Middle frontal gyrus (tissue), 1 donor: ENCODE measurements around the gene GLI3.

Experiments used
- DNase-seq: peaks from one replicate; pipeline ENCODE4 v3.0.0-alpha.2; 2015; ENCODE audit warnings: low spot score; ENCODE audit errors: extremely low spot score

GLI3 gene

DNA sequence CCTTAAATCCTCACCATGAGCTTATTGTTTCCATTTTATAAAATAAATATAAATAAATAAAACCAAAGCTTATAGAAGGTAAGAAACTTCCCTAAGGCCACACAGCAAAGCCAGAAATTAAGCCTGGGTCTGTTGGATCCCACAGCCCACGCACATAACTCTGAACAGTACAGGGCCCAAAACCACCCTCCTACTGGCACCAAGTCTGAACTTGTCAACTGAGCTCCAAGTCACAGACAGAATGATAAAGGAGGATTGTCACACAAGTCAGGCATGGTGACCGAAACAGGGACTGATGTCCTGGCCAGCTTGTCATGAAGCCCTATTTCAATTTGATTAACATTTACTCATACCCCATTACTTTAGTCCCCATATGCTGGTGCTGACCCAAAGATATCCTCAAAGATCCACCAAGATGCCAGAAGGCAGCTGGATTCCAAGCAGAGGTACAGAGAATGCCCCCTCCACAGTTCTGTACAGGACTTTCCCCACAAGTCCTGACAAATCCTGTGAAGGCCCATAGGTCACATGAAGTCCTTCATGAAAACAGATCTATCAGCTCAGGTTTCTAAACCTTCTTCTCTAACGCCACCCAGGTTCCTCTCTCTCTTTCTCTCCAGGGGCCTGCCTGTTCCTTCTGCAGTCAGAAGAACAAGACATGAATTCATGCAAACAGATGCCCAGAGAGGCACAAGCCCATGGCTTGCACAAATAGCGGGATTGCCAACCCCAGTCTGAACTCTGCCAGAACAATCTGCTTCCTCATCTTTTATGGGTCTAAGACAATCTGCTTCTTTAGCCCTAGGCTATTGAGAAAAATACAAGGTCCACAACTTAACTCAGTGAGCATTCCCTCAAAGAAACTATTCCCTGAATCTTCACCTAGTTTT lies 60.9 kb downstream of the GLI3 start:
- DNase-seq: no peak

DNA sequence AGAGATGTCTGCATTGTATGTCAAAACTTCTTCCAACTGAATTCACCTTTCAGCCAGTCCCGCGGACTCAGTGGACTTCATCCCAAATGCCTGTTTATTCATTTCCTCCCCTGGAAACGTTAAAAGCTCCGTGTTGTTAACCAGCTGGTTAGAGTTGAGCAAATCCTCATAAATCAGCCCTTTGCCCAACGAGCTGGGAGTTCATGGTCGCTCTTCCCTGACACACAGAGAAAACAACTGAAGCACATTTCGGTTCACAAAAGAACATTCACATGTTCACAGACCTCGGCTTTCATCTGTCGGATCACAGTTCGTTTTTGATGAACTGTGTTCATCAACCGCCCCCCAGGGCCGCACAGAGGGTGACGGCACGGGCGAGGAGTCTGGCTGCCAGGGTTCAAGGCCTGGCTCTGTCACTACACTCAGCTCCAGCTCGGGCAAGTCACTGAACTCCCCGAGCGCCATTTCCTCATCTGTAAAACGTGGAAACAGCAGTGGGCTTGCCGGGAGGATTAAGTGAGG lies 62.6 kb downstream of the GLI3 start:
- no peak for DNase-seq

DNA sequence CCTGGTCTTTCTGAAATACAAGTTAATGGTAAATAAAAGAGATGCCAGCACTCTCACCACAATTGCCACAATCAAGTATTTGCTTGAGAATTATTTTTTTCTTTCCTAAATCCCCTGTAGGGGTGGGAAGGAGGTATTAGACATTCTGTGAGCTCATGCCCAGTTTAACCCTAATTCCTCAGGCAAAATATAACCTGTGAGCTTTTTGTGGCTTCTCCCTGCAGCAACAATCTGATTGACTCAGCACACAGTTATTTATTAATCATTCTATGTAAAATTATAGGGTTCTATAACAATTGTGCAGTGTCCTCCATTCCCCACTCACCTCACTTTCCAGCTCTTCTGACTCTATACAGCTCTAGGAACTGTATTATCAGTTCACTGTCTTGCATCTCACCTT lies 66.3 kb downstream of the GLI3 start:
- no peak for DNase-seq

DNA sequence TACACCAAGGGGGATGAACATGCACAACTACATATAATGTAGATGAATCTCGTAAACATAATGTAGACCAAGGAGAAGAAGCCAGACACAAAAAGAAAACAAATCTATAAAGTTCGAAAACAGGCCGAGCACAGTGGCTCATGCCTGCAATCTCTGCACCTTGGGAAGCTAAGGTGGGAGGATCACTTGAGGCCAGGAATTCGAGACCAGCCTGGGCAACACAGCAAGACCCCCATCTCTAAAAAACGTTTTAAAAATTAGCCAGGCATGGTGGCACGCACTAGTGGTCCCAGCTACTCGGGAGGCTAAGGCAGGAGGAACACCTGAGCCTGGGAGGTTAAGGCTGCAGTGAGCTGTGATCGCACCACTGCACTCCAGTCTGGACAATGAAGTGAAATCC lies 68.5 kb downstream of the GLI3 start:
- DNase-seq: no peak

DNA sequence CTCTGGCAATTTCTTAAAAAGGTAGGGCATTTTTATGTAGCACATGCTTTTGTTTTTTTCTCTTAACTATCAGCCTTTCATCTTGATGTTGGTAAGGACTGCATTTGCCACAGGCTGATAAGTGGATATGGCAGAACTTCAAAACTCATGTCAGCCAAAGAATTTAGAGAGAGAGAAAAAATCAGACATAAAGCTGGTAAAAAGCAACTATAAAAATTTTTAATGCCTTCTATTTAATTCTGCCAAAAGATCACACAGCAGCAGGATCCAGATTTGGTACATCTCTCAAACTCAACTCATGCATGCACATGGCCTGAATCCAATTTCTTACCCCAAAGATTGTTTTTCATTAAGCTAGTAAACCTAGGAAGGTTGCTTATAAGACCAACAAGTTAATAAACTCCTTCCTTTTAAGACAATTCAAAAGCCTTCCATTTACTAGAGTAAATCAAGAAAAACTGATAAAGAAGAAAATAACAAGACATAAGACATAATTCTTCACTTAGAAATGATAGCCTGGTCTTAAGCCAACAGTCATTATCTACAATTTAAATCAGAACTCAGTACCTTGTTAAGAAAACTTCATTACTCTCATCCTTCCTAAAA lies 69.3 kb downstream of the GLI3 start:
- DNase-seq: no peak

DNA sequence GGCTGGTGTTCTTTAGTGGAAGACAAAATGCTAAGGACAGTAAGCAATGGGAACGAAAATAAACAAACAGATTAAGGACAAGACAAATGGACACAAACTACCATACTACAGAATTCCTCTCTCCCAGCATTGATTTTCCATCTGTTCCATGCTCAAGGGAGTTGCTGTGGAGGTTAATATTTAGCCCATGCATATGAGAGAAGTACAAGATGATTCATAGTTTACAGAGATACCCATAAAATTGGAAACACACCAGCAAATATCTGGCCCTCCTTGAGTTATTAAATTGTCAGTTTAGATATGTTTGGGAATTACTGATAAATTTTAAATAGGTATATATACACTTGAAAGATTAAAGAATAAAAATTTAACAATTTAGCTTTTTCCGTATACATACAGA lies 69.8 kb downstream of the GLI3 start:
- DNase-seq: no peak

DNA sequence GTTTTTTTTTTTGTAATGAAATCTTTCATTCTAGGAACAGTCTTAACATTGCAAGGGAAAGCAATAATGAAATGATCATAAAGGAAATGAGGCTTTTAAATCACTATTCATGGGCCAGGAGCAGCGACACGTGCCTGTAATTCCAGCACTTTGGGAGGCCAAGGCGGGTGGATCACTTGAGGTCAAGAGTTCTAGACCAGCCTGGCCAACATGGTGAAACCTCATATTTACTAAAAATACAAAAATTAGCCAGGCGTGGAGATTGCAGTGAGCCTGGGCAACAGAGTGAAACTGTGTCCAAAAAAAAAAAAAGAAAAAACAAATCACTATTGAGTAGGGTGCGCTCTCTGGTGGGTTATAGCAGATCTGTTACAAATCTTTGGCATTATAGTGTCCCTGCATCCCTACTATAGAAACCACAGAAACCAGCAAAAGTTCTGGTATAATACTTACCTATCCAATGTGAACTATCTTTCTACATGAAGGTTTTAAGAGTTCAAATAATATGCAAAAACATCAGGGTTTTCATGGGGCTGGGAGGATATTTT lies 72.1 kb downstream of the GLI3 start:
- DNase-seq: no peak

DNA sequence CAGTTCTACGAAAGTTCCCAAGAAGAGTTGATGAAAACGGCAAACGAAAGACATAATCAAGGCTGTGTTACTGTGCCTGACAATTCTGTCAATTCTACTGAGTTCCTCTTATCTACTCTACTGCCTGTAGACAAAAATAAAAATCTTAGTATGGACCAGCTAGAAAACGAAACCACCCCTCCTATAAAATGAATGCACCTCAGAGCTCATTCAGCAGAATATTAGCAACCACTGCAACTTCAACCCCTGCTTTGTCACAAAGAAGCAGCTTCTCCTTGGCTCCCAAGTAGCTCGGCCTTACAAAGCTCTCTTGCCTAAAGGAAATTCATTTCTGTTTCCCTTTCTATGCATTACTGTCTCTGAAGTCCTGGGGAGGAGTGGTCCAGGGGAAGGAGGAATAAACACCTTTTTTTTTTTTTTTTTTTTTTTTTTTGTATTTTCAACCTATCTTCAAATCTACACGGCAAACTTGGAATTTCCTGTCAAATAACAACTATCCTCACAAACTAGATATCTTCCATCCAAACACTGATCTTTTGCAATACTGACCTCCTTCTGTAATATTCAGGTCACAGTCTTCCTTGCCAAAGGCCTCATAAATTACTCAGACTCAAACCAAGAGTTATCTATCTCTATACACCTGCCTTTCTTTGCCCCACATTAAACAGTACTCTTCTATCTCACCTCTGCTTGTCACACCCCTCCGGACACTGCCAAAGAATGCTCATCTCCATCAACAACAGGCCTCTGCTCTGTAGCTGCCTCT lies 74.3 kb downstream of the GLI3 start:
- DNase-seq: no peak

DNA sequence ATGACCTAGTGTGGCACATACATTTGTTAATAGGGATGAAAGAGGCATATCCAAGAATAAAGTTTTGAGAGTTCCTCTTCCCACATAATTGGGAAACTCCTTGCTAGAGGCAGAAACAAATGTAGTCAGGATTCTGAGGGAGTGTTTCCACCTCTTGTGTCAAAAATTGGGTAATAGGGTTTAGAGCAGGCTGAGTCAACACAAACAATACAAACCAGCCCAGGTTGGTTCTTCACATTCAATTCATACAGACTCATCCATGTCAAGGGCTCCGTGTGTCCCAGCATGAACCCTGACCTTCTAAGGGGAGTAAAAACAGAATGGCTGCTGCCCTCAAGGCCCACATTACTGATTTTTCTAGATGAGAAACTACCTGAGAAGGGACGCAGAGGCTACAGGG lies 75.3 kb downstream of the GLI3 start:
- no peak for DNase-seq

DNA sequence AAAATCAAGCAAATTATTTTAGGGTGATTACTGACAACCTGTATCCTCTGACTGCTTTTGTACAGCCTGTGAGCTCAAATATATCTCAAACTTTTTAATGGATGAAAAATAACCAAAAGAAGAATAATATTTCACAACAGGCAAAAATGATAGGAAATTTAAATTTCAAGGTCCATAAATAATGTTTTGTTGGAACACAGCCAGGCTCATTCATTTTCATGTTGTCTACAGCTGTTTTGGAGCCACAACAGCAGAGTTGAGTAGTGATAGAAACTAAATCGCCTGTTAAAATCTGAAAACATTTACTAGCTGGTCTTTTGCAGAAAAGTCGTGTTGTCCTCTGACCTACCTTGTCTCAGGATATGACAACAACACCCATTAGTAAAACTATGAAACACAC lies 75.9 kb downstream of the GLI3 start:
- DNase-seq: no peak

DNA sequence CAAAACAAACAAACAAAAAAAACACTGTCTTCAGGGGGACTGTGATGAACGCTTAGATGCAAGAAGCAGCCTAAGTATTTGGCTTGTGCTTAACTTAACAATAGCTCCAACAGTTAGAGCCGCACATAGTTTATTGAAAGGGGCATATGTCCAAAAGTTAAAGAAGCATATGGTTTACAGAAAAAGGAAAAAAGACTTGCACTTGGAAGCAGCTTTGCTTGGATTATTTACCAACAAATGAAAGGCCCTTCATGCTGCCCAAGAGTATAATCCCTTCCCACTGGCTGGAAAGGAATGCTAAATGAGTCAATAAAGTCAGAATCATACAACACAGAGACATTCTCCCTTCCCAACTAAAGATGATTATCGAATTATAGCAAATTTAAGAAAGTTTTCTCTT lies 77.9 kb downstream of the GLI3 start:
- no peak for DNase-seq

DNA sequence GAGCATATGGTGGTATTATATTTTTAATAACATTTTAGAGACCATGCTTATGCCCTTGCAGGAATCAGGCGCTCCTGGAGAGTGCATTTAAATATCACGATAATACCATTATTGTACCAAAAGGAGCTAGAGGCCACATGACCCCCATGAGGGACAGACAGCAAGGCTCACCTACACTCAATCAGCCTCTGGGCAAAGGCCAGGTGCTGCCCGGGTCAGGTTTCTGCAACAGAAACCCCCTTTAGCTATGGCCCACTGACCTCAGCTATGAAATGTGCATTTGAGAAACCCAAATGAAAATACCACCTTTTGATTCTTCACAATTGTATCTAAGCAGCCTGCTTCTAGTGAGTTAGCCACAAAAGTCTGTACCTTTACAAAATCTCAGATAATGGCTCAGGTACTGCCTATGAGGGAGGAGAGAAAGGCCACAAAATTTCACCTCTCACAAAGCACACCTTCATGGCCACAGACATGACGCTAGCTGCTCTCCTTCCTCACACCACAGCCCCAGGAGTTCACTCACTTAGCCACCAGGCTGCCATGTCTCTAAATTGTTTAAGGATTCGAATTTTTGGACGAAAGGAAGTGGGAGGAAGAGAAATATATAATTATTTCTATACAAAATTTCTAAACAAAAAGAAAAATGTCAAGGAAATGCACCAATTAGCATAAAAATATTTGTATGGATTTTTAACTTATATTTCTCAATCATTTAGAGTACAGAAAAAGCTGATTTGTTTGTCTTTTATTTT lies 79.9 kb downstream of the GLI3 start:
- DNase-seq: no peak

DNA sequence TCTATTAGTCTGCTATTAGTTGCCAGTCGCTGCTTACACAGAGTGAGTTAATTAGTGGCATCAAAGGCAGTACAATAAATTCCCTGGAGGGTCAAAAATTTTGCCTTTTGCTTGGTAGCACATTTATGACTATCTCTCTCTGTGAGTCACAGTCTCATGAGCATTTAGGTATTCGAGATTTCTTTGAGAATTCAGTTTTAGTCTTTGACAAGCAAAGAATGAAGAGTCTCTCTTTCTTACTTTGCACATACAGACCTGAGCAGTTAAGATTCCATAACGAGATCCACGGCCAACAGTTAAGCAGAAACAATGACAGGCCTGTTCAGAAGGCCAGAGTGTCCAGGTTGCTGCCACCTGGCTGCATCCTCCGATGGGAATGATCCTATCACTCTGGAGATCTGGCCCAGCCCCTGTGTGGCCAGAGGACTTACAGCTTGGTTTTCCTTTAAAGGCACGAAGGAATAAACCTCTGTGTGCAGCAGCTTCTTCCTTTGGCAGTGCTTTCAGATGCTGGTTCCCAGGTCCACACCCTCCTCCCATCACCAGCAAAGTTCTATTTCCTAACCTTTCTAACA lies 80.6 kb downstream of the GLI3 start:
- no peak for DNase-seq

DNA sequence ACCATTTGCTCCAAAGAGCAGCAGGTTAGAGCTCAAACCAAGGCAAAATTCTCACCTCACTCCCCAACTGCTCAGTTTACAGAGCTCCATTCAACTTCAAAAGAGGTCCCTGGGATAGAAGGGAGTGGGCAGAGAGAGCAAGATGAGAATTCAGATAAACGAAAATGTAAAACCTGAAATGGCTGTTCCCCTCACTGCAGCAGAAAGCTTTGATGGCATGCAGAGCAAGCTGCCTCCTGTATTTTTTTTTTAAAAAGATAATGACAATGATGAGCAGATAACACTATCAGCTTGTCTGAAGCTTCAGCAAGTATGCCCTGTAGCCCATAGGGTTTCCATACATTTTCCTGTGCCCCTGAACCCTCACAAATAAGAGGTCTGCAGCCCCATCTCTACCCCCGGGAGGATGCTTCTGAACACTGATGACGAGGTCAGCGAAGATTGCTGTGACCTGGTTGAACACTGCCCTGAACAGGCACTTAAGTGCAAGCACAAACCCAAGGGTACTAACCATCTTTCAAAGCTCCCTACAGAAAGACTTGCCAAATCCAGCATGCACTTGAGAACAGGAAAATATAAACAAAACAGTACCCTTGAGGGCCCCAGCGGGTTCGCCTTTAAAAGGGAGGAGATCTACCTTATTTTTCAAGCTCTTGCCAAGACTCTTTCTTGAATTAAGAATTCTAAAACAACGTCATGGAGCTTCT lies 81.3 kb downstream of the GLI3 start:
- no peak for DNase-seq

DNA sequence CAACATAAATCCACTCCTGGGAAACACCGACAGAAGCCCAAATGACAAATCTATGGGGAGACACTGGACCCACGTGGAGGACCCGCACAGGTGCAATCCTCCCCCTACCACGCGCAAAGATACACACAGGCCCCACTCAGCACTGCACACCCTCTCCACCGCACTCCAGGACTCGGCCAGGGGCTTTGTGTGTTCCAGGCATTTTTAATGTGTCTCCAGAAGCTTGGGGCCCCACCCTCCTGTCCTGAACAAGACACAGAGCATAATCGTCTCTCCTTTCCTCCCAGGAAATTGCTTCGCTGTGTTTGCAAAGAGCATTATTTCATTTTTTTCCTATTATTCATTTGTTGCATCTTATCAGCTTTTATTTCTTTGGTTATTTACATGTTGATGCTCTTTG lies 82.8 kb downstream of the GLI3 start:
- DNase-seq: no peak

DNA sequence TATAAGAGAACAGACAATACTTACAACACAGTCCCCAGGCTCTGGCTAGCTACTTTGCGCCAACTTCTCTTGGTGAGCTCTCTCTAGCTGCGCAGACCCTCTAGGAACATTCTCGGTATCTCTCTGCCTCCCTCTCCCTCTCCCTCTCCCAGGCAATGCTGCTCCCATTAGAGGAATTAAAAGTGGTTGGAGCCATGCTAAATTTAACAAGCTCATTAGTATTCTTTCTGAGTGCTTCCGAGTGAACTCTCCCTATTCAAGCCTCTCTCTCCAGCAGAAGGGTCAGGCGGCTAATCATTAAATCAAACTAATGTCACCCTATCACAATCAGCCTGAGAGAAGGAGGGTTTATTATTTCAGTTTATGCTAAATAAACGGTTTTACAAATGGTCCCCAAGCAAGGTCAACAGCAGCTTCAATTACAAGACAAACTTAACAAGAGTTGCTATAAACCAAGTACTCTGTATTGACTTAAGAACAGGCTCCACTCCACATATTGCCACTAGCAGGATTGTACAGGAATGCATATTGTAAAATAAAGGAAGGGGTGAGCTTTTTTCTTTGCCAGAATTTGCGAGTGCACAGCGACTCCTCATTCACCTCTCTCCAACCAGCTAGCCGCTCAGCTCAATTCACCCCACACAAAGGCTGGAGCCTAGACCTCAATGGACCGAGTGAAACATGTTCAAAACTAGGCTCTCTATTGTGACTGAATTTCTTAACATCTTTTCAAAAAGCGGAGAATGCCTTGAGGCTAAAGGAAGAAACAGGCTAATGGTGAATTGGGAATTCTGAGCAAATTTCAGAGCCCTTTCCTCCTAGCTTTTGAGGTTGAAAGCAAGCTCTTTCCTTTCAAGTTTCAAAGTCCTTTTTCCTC lies 84.4 kb downstream of the GLI3 start:
- DNase-seq: no peak

DNA sequence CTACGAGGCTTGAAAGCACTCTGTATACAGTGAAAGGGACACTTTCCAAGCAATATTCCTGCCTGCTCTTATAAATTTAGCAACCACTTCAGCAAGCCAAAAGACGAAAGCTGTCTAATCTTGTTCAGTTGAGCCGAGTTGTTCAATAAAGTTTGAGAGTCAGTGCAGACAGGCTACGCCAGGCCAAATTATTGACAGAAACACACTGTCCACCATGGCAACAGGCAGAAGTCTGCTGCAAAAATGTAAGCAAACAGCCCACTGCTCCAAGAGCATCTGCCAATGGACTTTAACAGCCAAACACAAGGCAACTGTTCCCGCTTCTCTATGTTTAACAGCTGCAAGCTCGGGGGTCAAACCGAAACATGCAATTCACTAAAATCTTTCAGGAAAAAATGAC lies 85.7 kb downstream of the GLI3 start:
- DNase-seq: no peak

DNA sequence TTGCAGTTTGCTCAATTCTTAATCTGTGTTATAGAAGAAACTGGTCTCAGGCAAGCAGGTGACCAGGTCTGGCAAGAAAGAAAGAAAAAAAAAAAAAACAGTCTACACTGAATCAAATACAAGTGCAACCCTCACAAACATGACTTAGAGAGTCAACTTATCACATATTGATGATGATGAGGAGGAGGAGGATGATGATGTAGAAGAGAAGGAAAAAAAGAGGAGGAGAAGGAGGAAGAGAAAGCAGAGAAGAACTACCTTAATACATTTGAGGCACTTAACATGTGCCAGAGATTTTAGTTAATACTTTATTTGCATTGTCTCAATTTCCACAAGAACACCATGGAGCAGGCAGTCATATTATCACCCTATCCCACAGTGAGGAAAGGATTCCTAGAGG lies 91.5 kb downstream of the GLI3 start:
- no peak for DNase-seq

DNA sequence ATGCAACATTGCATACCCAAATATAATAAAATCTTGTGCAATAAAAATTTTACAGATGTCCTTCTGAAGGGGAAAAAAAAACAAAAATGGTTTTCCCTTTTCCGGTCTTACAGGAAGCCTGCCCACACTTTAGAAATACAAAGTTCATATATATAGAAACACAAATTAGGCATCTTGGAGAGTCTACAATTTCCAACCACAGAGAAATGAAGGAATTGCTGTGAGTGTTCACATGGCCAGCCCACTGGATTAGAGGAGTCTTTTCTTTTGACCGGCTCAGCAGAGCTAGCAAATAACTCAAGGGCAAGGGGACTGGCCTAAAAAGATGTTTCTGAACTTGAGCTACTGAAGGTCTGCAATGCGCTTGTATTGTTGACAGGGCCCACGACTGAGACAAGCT lies 92.4 kb downstream of the GLI3 start:
- DNase-seq: no peak
